ENCODE results near the gene OR4D2.
"Not testable (repeated sequence)": the region's sequence is repeated elsewhere in the genome, so short reads cannot be mapped to it uniquely, and the experiment has no call there.

The OR4D2 gene

GRCh38 chr17:58166682-58167081, at the start of gene OR4D2:
TSS of gene OR4D2 (plus strand) at chr17:58166982. CDS start at chr17:58169656, 2,674 bp downstream.
- no peak for TF ChIP-seq CTCF (IDR thresholded peaks at IDR 0.05; ENCODE audit: control insufficient read depth, extremely low read depth, insufficient read depth)
- no peak for DNase-seq (ENCODE audit: low read depth)
- H3K4me3 ChIP-seq (ENCODE audit: low read depth, low read length), result no peak within 1 kb of the TSS

GRCh38 chr17:58117382-58117781, 49.4 kb upstream of the OR4D2 start:
- no peak overlapping the region for H3K4me3 ChIP-seq (ENCODE audit: low read depth, low read length)
- DNase-seq (ENCODE audit: low read depth), result no peak
- no peak for TF ChIP-seq CTCF (IDR thresholded peaks at IDR 0.05; ENCODE audit: control insufficient read depth, extremely low read depth, insufficient read depth)

- no peak for TF ChIP-seq CTCF (IDR thresholded peaks at IDR 0.05; ENCODE audit: control insufficient read depth, extremely low read depth, insufficient read depth)
- no peak overlapping the region for H3K4me3 ChIP-seq (ENCODE audit: low read depth, low read length)
- DNase-seq (ENCODE audit: low read depth), result no peak
Observed at GRCh38 chr17:58119491-58119890, 47.3 kb upstream of the OR4D2 start.

- DNase-seq (ENCODE audit: low read depth), result peak; percentile 71
- TF ChIP-seq CTCF (IDR thresholded peaks at IDR 0.05; ENCODE audit: control insufficient read depth, extremely low read depth, insufficient read depth), result no peak
- H3K4me3 ChIP-seq (ENCODE audit: low read depth, low read length), result no peak overlapping the region
Observed at GRCh38 chr17:58120195-58120822, 46.5 kb upstream of the OR4D2 start.

GRCh38 chr17:58121925-58122324, 44.9 kb upstream of the OR4D2 start:
- no peak overlapping the region for H3K4me3 ChIP-seq (ENCODE audit: low read depth, low read length)
- peak; percentile 60 for TF ChIP-seq CTCF (IDR thresholded peaks at IDR 0.05; ENCODE audit: control insufficient read depth, extremely low read depth, insufficient read depth)
- DNase-seq (ENCODE audit: low read depth), result no peak

- DNase-seq (ENCODE audit: low read depth), result no peak
- TF ChIP-seq CTCF (IDR thresholded peaks at IDR 0.05; ENCODE audit: control insufficient read depth, extremely low read depth, insufficient read depth), result no peak
- no peak overlapping the region for H3K4me3 ChIP-seq (ENCODE audit: low read depth, low read length)
Observed at GRCh38 chr17:58127846-58128245, 38.9 kb upstream of the OR4D2 start.

GRCh38 chr17:58132697-58133096, 34.1 kb upstream of the OR4D2 start:
- DNase-seq (ENCODE audit: low read depth); H3K4me3 ChIP-seq (ENCODE audit: low read depth, low read length): not testable (repeated sequence)
